GM12878 (cell line): Measurements from ENCODE around the gene GPRIN1. TPM values are rescaled to one million over a fixed set of nuclear protein-coding genes. Genes with fewer than 3 reads are reported as not detected.

ENCODE experiments used
- ATAC-seq: fragments of 200-7000 bp; cut with Tn5 transposase; 3 replicates; pipeline ENCODE4 v1.9.1; 2020; ENCODE audit warnings: mild to moderate bottlenecking, moderate library complexity
- BruUV-seq: library from RNA; stranded (reverse); fragments of 400-500 nt; replicated peaks from 2 replicates; lab custom pipeline; 2021; lab: Mats Ljungman, UMichigan
- CTCF ChIA-PET: fragments of 300-600 bp; sonication (Branson Sonifier 250); formaldehyde crosslinking; extraction: SDS; loops from one replicate; lab custom pipeline; 2021; ENCODE audit warnings: inconsistent platforms; lab: Yijun Ruan, JAX
- POLR2A ChIA-PET: fragments of 350-600 bp; formaldehyde crosslinking; extraction: SDS; loops from one replicate; lab custom pipeline; 2021; ENCODE audit warnings: inconsistent platforms; lab: Charles Lee
- RAD21 ChIA-PET: fragments of 300-600 bp; sonication (Branson Sonifier 250); formaldehyde crosslinking; loops from one replicate; lab custom pipeline; 2023; ENCODE audit warnings: antibody characterized with exemption; ENCODE audit not compliant: unreplicated experiment; lab: Charles Lee
- SMC1A ChIA-PET: fragments of 300-600 bp; sonication (Branson Sonifier 250); formaldehyde crosslinking; loops from one replicate; lab custom pipeline; 2023; ENCODE audit not compliant: unreplicated experiment, uncharacterized antibody; lab: Charles Lee
- DNase-seq: peaks from one replicate; pipeline ENCODE4 v3.0.0-alpha.2; 2011; ENCODE audit warnings: low read depth, low spot score
- FAIRE-seq: peaks from 3 replicates; lab custom pipeline; 2011; peaks lifted over from hg19 to GRCh38; lab: Jason Lieb, UNC
- H2AFZ ChIP-seq: 2 replicates; pipeline ENCODE4 v1.6.0; 2011; ENCODE audit warnings: low read depth, low read length, control low read depth; ENCODE audit not compliant: control insufficient read depth
- H3K27ac ChIP-seq: 2 replicates; pipeline ENCODE4 v1.5.1; 2011; ENCODE audit warnings: control low read depth; ENCODE audit not compliant: control insufficient read depth, insufficient read depth
- H3K27me3 ChIP-seq, 2 experiments: replicated peaks in 1 of 2; 2 replicates each; pipeline versions ENCODE4 v1.6.0 to v1.6.1; 2011; ENCODE audit warnings: low read length in 1 of 2; ENCODE audit not compliant: control insufficient read depth in 2 of 2, insufficient read depth in 2 of 2
- H3K36me3 ChIP-seq, 2 experiments: 2 replicates each; pipeline ENCODE4 v1.5.1; 2011; ENCODE audit warnings: low read length in 1 of 2; ENCODE audit not compliant: control insufficient read depth in 2 of 2, insufficient read depth in 2 of 2
- H3K4me1 ChIP-seq: 2 replicates; pipeline ENCODE4 v1.6.1; 2011; ENCODE audit warnings: mild to moderate bottlenecking, low read length, moderate library complexity, mixed read lengths; ENCODE audit not compliant: control insufficient read depth, insufficient read depth
- H3K4me2 ChIP-seq: 2 replicates; pipeline ENCODE4 v1.6.0; 2011; ENCODE audit warnings: control low read depth; ENCODE audit not compliant: control insufficient read depth, insufficient read depth
- H3K4me3 ChIP-seq: fragments of 200-600 bp; sonication (generic); 2 replicates; pipeline ENCODE4 v1.5.1; 2016
- H3K79me2 ChIP-seq: 2 replicates; pipeline ENCODE4 v1.6.0; 2011; ENCODE audit warnings: low read length; ENCODE audit not compliant: control insufficient read depth, insufficient read depth
- H3K9ac ChIP-seq: 2 replicates; pipeline ENCODE4 v1.8.0; 2011; ENCODE audit warnings: low read length, control low read depth, mixed read lengths; ENCODE audit not compliant: control insufficient read depth, insufficient read depth
- H3K9me3 ChIP-seq: replicated peaks from 3 replicates; pipeline ENCODE4 v1.5.1; 2011; ENCODE audit warnings: mild to moderate bottlenecking, low read length; ENCODE audit not compliant: control insufficient read depth, insufficient read depth
- H4K20me1 ChIP-seq: 2 replicates; pipeline ENCODE4 v1.6.0; 2011; ENCODE audit not compliant: control insufficient read depth, insufficient read depth
- ASH2L ChIP-seq: fragments of 300-600, 200-600 bp; sonication (generic); IDR thresholded peaks from 2 replicates; pipeline ENCODE4 v1.6.1; 2017; ENCODE audit warnings: low read depth, mild to moderate bottlenecking, borderline replicate concordance
- BMI1 ChIP-seq: fragments of 450-650 bp; IDR thresholded peaks from 2 replicates; pipeline ENCODE4 v1.6.1; 2016; ENCODE audit warnings: mild to moderate bottlenecking, moderate library complexity, borderline replicate concordance
- CHD1 ChIP-seq: IDR thresholded peaks from 2 replicates; pipeline ENCODE4 v1.6.1; 2012; ENCODE audit warnings: low read depth, low read length, improper control_type of control experiment
- E2F4 ChIP-seq: IDR thresholded peaks from 2 replicates; pipeline ENCODE4 v1.6.1; 2012; ENCODE audit warnings: low read depth, low read length, improper control_type of control experiment
- FOXM1 ChIP-seq: IDR thresholded peaks from 2 replicates; pipeline ENCODE4 v1.6.1; 2012; ENCODE audit warnings: low read depth, mild to moderate bottlenecking, inconsistent platforms, low read length, moderate library complexity
- KLF5 ChIP-seq: fragments of 450-650 bp; IDR thresholded peaks from 2 replicates; pipeline ENCODE4 v1.6.1; 2014; ENCODE audit warnings: mild to moderate bottlenecking; ENCODE audit not compliant: partially characterized antibody
- MEF2A ChIP-seq: IDR thresholded peaks from 2 replicates; pipeline ENCODE4 v1.6.1; 2011; ENCODE audit warnings: low read depth, mild to moderate bottlenecking, low read length, moderate library complexity; ENCODE audit not compliant: insufficient read depth
- NR2C2 ChIP-seq: IDR thresholded peaks from 2 replicates; pipeline ENCODE4 v1.6.1; 2011; ENCODE audit warnings: borderline replicate concordance, low read depth; ENCODE audit not compliant: control insufficient read depth, insufficient read length
- PAX8 ChIP-seq: fragments of 450-650 bp; IDR thresholded peaks from 2 replicates; pipeline ENCODE4 v1.6.1; 2017; ENCODE audit warnings: mild to moderate bottlenecking, moderate library complexity
- SP1 ChIP-seq: IDR thresholded peaks from one replicate; pipeline ENCODE4 v1.6.1; 2011; ENCODE audit warnings: low read depth, low read length
- TCF7 ChIP-seq: IDR thresholded peaks from 2 replicates; pipeline ENCODE4 v1.6.1; 2014; ENCODE audit warnings: antibody characterized with exemption, borderline replicate concordance
- ZBED1 ChIP-seq: IDR thresholded peaks from 2 replicates; pipeline ENCODE4 v1.6.1; 2016; ENCODE audit warnings: borderline replicate concordance
- ZNF207 ChIP-seq: fragments of 450-650 bp; IDR thresholded peaks from 2 replicates; pipeline ENCODE4 v1.6.1; 2014; ENCODE audit warnings: antibody characterized with exemption, mild to moderate bottlenecking, borderline replicate concordance
- ZNF622 ChIP-seq: fragments of 450-650 bp; IDR thresholded peaks from 2 replicates; pipeline ENCODE4 v1.6.1; 2017; ENCODE audit warnings: mild to moderate bottlenecking, inconsistent platforms
- WGBS: methylation state at CpG from one replicate; pipeline ENCODE4 v1.1.6; 2016; ENCODE audit warnings: low lambda C conversion rate; ENCODE audit not compliant: insufficient replicate concordance, insufficient coverage; ENCODE audit errors: missing lambda C conversion rate; 5-methylcytosine and 5-hydroxymethylcytosine counted together
- in situ Hi-C: fragments of 300-500 bp; cut with MboI; formaldehyde crosslinking; loops from 9 replicates; pipeline ENCODE4 v1.14.3; 2018; ENCODE audit warnings: mixed read lengths
- intact Hi-C: fragments of 100-400 bp; cut with micrococcal nuclease; formaldehyde crosslinking; loops from one replicate; pipeline ENCODE4 v1.14.2; 2022; ENCODE audit not compliant: unreplicated experiment
- polyA plus RNA-seq, 11 experiments: library from polyadenylated mRNA; depleted of rRNA in 4 of 11; unstranded in 6 of 11; stranded (reverse) in 5 of 11; fragments of >200 nt; fragmentation: Nextera tagmentation in 4 of 11; fragmentation: Illumina TruSeq in 1 of 11; extraction: Ambion mirVana in 4 of 11; extraction: Trizol in 1 of 11; gene quantifications; 1 replicate in 1 of 11; 2 replicates in 10 of 11; pipeline versions ENCODE4 v1.2.1 to v1.2.3, GENCODE V29; 2011 to 2016; ENCODE audit warnings: inconsistent platforms in 2 of 11, missing spikeins in 2 of 11, low read depth in 1 of 11
- total RNA-seq, 4 experiments: library from RNA; depleted of rRNA in 3 of 4; stranded (reverse); fragments of >200 nt in 3 of 4; fragmentation: Illumina TruSeq in 1 of 4; extraction: Trizol in 1 of 4; gene quantifications; 2 replicates each; pipeline versions ENCODE4 v1.2.1 to v1.2.3, GENCODE V29; 2013 to 2021
- TF ChIP-seq, protein P1 (sequence below): fragments of 450-650 bp; IDR thresholded peaks from 2 replicates; pipeline ENCODE4 v1.6.1; 2017; ENCODE audit warnings: mild to moderate bottlenecking, low read depth, inconsistent platforms; ENCODE audit not compliant: poor library complexity, severe bottlenecking

Gene GPRIN1
- total and polyA plus RNA-seq, 10 of the 15 experiments (the other 5 are each of a cell fraction or from before 2014, with no cell fraction given): 0.52 to 16.3 (median 4.5) TPM

DNA sequence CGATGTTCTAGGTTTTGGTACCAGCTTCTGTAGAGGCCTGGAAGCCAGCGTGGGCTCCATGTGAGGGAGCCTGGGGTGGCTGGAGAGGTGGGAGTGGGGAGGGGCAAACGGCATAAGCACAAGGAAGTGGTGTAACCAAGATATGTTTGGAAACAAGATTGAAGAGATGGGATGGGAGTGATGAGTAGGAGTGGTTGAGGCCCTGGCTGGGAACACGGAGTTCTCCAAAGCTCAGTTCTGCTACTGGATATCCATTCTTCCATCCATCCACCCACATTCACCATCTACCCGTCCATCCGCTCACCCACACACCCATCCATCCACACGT is 49.5 kb upstream of the GPRIN1 start:
- intact Hi-C loops: loop anchor here (2.0 kb wide), 1 partner anchor 299 kb away; no protein-coding TSS in a partner anchor
- ChIA-PET POLR2A (no interaction called here), RAD21 (interaction anchor here (1.1 to 4.8 kb wide), 4 partner anchors 12 to 451 kb away, joined by 3 to 43 read pairs (median 18); partner anchors contain the start of gene TSPAN17), CTCF (interaction anchor here (0.7 to 6.3 kb wide), 17 partner anchors 8 to 576 kb away, joined by 3 to 102 read pairs (median 10); partner anchors contain the start of gene TSPAN17), SMC1A (interaction anchor here (0.6 to 1.7 kb wide), 4 partner anchors 12 to 364 kb away, joined by 3 to 15 read pairs (median 4); partner anchors contain the start of gene TSPAN17)
- in situ Hi-C loops: loop anchor here (5.0 kb wide), 1 partner anchor 298 kb away; no protein-coding TSS in a partner anchor
- no TSS peak for BruUV-seq
- H3K27me3 ChIP-seq: no peaks in the 10 kb centered on the region
- WGBS: 59% methylated on average over 7 of the region's 7 CpGs
- no peak for ATAC-seq
- H3K9ac ChIP-seq: no peak overlapping the region
- H3K4me1 ChIP-seq: peaks cover 16% of the 10 kb centered on the region
- H3K27ac ChIP-seq: no peak overlapping the region
- no peaks in the 10 kb centered on the region; the same call in 1 of the 2 replicates for H4K20me1 ChIP-seq
- no peak overlapping the region for H3K4me2 ChIP-seq
- H3K9me3 ChIP-seq: no peaks in the 10 kb centered on the region
- DNase-seq: no peak
- H3K79me2 ChIP-seq: no peaks in the 10 kb centered on the region
- no peaks in the 10 kb centered on the region; a peak in 1 of 4 replicates for H3K36me3 ChIP-seq
- TF ChIP-seq E2F4 (no peak), TCF7 (no peak), FOXM1 (no peak), SP1 (no peak), ZBED1 (no peak), KLF5 (no peak), PAX8 (no peak), ASH2L (no peak), NR2C2 (no peak), ZNF207 (no peak), BMI1 (no peak), ZNF622 (no peak), CHD1 (no peak), MEF2A (no peak)
- TF ChIP-seq, protein P1, sequence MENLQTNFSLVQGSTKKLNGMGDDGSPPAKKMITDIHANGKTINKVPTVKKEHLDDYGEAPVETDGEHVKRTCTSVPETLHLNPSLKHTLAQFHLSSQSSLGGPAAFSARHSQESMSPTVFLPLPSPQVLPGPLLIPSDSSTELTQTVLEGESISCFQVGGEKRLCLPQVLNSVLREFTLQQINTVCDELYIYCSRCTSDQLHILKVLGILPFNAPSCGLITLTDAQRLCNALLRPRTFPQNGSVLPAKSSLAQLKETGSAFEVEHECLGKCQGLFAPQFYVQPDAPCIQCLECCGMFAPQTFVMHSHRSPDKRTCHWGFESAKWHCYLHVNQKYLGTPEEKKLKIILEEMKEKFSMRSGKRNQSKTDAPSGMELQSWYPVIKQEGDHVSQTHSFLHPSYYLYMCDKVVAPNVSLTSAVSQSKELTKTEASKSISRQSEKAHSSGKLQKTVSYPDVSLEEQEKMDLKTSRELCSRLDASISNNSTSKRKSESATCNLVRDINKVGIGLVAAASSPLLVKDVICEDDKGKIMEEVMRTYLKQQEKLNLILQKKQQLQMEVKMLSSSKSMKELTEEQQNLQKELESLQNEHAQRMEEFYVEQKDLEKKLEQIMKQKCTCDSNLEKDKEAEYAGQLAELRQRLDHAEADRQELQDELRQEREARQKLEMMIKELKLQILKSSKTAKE: no peak
- no peak overlapping the region for H3K4me3 ChIP-seq
- FAIRE-seq: no peak
- no peak overlapping the region for H2AFZ ChIP-seq
